Osteoblast (primary cell): ENCODE data around the gene HEXIM1. TPM values are rescaled to one million over a fixed set of nuclear protein-coding genes. Genes with fewer than 3 reads are reported as not detected.

Experiments
- DNase-seq: peaks from one replicate; pipeline ENCODE4 v3.0.0; 2011; ENCODE audit warnings: low spot score, mixed read lengths; ENCODE audit not compliant: insufficient read length; ENCODE audit errors: missing footprints
- H2AFZ ChIP-seq: 2 replicates; pipeline ENCODE4 v1.6.0; 2011; ENCODE audit warnings: mild to moderate bottlenecking, low read length
- H3K27ac ChIP-seq: 2 replicates; pipeline ENCODE4 v1.5.1; 2011; ENCODE audit warnings: mild to moderate bottlenecking, low read depth, low read length, moderate library complexity
- H3K27me3 ChIP-seq: 2 replicates; pipeline ENCODE4 v1.6.0; 2012; ENCODE audit warnings: mild to moderate bottlenecking, control low read depth, inconsistent platforms, low read length, moderate library complexity; ENCODE audit not compliant: insufficient read depth
- H3K36me3 ChIP-seq: 2 replicates; pipeline ENCODE4 v1.5.1; 2011; ENCODE audit warnings: mild to moderate bottlenecking, low read length, control low read depth, moderate library complexity; ENCODE audit not compliant: insufficient read depth
- H3K4me1 ChIP-seq: 2 replicates; pipeline ENCODE4 v1.5.1; 2011; ENCODE audit warnings: mild to moderate bottlenecking, low read length, control low read depth, moderate library complexity; ENCODE audit not compliant: insufficient read depth
- H3K4me2 ChIP-seq: 2 replicates; pipeline ENCODE4 v1.6.0; 2011; ENCODE audit warnings: mild to moderate bottlenecking, low read length; ENCODE audit not compliant: insufficient read depth
- H3K4me3 ChIP-seq: fragments of 200-600 bp; sonication (generic); 3 replicates; pipeline ENCODE4 v1.5.1; 2012; ENCODE audit warnings: mild to moderate bottlenecking, low read length, inconsistent platforms; ENCODE audit not compliant: insufficient read depth
- H3K79me2 ChIP-seq: 2 replicates; pipeline ENCODE4 v1.6.0; 2012; ENCODE audit warnings: mild to moderate bottlenecking, low read length, control low read depth, inconsistent platforms; ENCODE audit not compliant: insufficient read depth
- H3K9me3 ChIP-seq: 2 replicates; pipeline ENCODE4 v1.5.1; 2011; ENCODE audit warnings: low read depth, low read length, control low read depth
- H4K20me1 ChIP-seq: 2 replicates; pipeline ENCODE4 v1.6.0; 2012; ENCODE audit warnings: mild to moderate bottlenecking, low read length, control low read depth; ENCODE audit not compliant: insufficient read depth
- total RNA-seq: library from RNA; depleted of rRNA; stranded (reverse); fragments of >200 nt; gene quantifications from 2 replicates; pipeline ENCODE4 v1.2.3, GENCODE V29; 2012
- TF ChIP-seq, protein P1 (sequence below): IDR thresholded peaks from 2 replicates; pipeline ENCODE4 v1.5.1; 2011; ENCODE audit warnings: mild to moderate bottlenecking, low read depth, low read length, moderate library complexity; ENCODE audit errors: extremely low read depth

The HEXIM1 gene
- total RNA-seq, 1 donor = 10.9 TPM

- TF ChIP-seq, protein P1, sequence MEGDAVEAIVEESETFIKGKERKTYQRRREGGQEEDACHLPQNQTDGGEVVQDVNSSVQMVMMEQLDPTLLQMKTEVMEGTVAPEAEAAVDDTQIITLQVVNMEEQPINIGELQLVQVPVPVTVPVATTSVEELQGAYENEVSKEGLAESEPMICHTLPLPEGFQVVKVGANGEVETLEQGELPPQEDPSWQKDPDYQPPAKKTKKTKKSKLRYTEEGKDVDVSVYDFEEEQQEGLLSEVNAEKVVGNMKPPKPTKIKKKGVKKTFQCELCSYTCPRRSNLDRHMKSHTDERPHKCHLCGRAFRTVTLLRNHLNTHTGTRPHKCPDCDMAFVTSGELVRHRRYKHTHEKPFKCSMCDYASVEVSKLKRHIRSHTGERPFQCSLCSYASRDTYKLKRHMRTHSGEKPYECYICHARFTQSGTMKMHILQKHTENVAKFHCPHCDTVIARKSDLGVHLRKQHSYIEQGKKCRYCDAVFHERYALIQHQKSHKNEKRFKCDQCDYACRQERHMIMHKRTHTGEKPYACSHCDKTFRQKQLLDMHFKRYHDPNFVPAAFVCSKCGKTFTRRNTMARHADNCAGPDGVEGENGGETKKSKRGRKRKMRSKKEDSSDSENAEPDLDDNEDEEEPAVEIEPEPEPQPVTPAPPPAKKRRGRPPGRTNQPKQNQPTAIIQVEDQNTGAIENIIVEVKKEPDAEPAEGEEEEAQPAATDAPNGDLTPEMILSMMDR = no peak
Observed at GRCh38 chr17:45125509-45125908, 22.8 kb upstream of the HEXIM1 start.

DNA sequence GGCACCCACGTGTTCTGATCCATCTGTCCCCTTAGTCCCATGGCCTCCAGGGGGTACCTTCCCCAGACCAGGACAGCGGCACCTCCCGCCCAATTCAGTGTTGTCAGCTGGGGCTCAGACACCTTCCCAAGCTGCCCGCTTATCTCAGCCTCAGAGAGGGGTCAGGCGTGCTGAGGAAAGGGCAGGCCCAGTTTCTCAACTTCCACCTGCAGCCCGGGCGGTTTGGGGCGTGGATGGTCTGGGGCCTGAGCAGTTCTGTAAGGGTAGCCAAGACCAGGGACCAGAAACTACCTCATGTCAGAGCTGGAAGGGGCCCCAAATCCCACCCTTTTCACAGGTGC is 21.1 kb upstream of the HEXIM1 start:
- H3K79me2 ChIP-seq = peaks cover 34% of the 10 kb centered on the region

More at GRCh38 chr17:45125509-45125908, 22.8 kb upstream of the HEXIM1 start:
- no peak for DNase-seq
- no peaks in the 10 kb centered on the region for H4K20me1 ChIP-seq
- no peak overlapping the region for H3K4me3 ChIP-seq
- no peak overlapping the region for H3K27ac ChIP-seq
- H2AFZ ChIP-seq = no peak overlapping the region
- H3K27me3 ChIP-seq = no peaks in the 10 kb centered on the region
- peaks cover 24% of the 10 kb centered on the region for H3K4me1 ChIP-seq
- peaks cover 25% of the 10 kb centered on the region for H3K79me2 ChIP-seq
- no peak overlapping the region for H3K4me2 ChIP-seq
- no peaks in the 10 kb centered on the region for H3K9me3 ChIP-seq
- no peaks in the 10 kb centered on the region for H3K36me3 ChIP-seq

GRCh38 chr17:45127548-45128300 is 20.6 kb upstream of the HEXIM1 start:
- peak; percentile 90 for DNase-seq
- peaks cover 30% of the 10 kb centered on the region for H3K4me1 ChIP-seq
- H3K4me2 ChIP-seq = no peak overlapping the region
- H3K79me2 ChIP-seq = peaks cover 34% of the 10 kb centered on the region
- H3K27me3 ChIP-seq = no peaks in the 10 kb centered on the region
- no peaks in the 10 kb centered on the region for H4K20me1 ChIP-seq
- H2AFZ ChIP-seq = peak overlapping the region; percentile 41
- TF ChIP-seq, protein P1 = no peak
- no peaks in the 10 kb centered on the region for H3K9me3 ChIP-seq
- H3K27ac ChIP-seq = no peak overlapping the region
- H3K4me3 ChIP-seq = no peak overlapping the region
- no peaks in the 10 kb centered on the region for H3K36me3 ChIP-seq

More for the DNA sequence above, 21.1 kb upstream of the HEXIM1 start:
- H3K4me3 ChIP-seq = no peak overlapping the region
- H4K20me1 ChIP-seq = no peaks in the 10 kb centered on the region
- H3K27me3 ChIP-seq = no peaks in the 10 kb centered on the region
- H2AFZ ChIP-seq = no peak overlapping the region
- DNase-seq = no peak
- H3K4me2 ChIP-seq = no peak overlapping the region
- H3K9me3 ChIP-seq = no peaks in the 10 kb centered on the region
- no peak overlapping the region for H3K27ac ChIP-seq
- no peaks in the 10 kb centered on the region for H3K36me3 ChIP-seq
- TF ChIP-seq, protein P1 = no peak
- H3K4me1 ChIP-seq = peaks cover 30% of the 10 kb centered on the region

DNA sequence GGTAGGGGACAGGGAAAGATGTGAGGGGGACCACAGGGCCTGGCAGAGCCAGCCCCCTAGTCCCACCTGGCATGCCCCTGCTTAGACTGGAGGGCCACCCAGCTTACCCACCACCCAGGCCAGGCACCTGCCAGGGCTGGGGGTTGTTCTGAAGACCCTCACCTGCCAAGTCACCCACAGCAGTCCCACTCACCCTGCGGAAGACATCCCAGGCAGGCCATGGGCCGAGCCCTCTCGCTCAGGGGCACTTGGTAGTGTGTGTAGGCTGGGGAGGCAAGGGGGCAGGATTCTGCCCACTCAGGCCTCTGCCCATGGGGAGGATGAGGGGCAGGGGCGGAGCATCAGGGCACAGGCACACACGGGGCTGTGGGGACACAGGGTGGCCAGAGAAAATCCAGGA is 19.9 kb upstream of the HEXIM1 start:
- H3K27me3 ChIP-seq = no peaks in the 10 kb centered on the region
- H3K36me3 ChIP-seq = no peaks in the 10 kb centered on the region
- no peak overlapping the region for H3K4me3 ChIP-seq
- H3K4me2 ChIP-seq = no peak overlapping the region
- H3K9me3 ChIP-seq = no peaks in the 10 kb centered on the region
- peaks cover 34% of the 10 kb centered on the region for H3K4me1 ChIP-seq
- no peak overlapping the region for H2AFZ ChIP-seq
- H4K20me1 ChIP-seq = no peaks in the 10 kb centered on the region
- TF ChIP-seq, protein P1 = no peak
- no peak overlapping the region for H3K27ac ChIP-seq
- peak; percentile 73 for DNase-seq
- peaks cover 34% of the 10 kb centered on the region for H3K79me2 ChIP-seq
